HCT116 (cell line): ENCODE results near the gene ARSG.

ENCODE experiments used
- CEBPB ChIP-seq: IDR thresholded peaks from 2 replicates; pipeline ENCODE4 v1.6.1; 2012; ENCODE audit warnings: low read depth
- EZH2phosphoT487 ChIP-seq: fragments of 200-600 bp; IDR thresholded peaks from 2 replicates; pipeline ENCODE4 v1.6.1; 2018; ENCODE audit warnings: antibody characterized with exemption, borderline replicate concordance
- MAX ChIP-seq: IDR thresholded peaks from 2 replicates; pipeline ENCODE4 v1.6.1; 2012
- POLR2A ChIP-seq: IDR thresholded peaks from 2 replicates; pipeline ENCODE4 v1.7.0; 2011; ENCODE audit warnings: borderline replicate concordance; ENCODE audit not compliant: insufficient read depth, insufficient read length; ENCODE audit errors: extremely low read depth
- POLR2AphosphoS5 ChIP-seq: IDR thresholded peaks from 2 replicates; pipeline ENCODE4 v1.6.1; 2011; ENCODE audit warnings: mild to moderate bottlenecking, low read depth, low read length, moderate library complexity
- SIN3A ChIP-seq: IDR thresholded peaks from 2 replicates; pipeline ENCODE4 v1.6.1; 2012; ENCODE audit warnings: low read depth
- TF ChIP-seq, protein P1 (sequence below), 3 experiments: fragments of 200-600 bp in 1 of 3; sonication (generic) in 1 of 3; IDR thresholded peaks in 2 of 3; conservative IDR thresholded peaks in 1 of 3; 2 replicates each; pipeline ENCODE4 v1.5.1; 2012 to 2017; ENCODE audit warnings: low read depth in 2 of 3, low read length in 2 of 3, antibody characterized with exemption in 1 of 3, borderline replicate concordance in 1 of 3, control low read depth in 1 of 3, mild to moderate bottlenecking in 1 of 3, mixed read lengths in 1 of 3, mixed run types in 1 of 3, moderate library complexity in 1 of 3; ENCODE audit not compliant: insufficient read depth in 1 of 3
- TF ChIP-seq, protein P2 (sequence below): IDR thresholded peaks from 2 replicates; pipeline ENCODE4 v1.6.1; 2012; ENCODE audit warnings: low read depth

GRCh38 chr17:68385490-68386215 is 94.4 kb downstream of the ARSG start:
- TF ChIP-seq, protein P1, sequence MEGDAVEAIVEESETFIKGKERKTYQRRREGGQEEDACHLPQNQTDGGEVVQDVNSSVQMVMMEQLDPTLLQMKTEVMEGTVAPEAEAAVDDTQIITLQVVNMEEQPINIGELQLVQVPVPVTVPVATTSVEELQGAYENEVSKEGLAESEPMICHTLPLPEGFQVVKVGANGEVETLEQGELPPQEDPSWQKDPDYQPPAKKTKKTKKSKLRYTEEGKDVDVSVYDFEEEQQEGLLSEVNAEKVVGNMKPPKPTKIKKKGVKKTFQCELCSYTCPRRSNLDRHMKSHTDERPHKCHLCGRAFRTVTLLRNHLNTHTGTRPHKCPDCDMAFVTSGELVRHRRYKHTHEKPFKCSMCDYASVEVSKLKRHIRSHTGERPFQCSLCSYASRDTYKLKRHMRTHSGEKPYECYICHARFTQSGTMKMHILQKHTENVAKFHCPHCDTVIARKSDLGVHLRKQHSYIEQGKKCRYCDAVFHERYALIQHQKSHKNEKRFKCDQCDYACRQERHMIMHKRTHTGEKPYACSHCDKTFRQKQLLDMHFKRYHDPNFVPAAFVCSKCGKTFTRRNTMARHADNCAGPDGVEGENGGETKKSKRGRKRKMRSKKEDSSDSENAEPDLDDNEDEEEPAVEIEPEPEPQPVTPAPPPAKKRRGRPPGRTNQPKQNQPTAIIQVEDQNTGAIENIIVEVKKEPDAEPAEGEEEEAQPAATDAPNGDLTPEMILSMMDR (IDR thresholded peaks at IDR 0.05 in 2 of 3, conservative IDR thresholded peaks at IDR 0.05 in 1 of 3; ENCODE audit: borderline replicate concordance in 1 of 3, insufficient read depth in 1 of 3, low read depth in 2 of 3, low read length in 2 of 3), result no peak
- TF ChIP-seq POLR2A, result no peak
- TF ChIP-seq SIN3A, result no peak
- no peak for TF ChIP-seq EZH2phosphoT487
- no peak for TF ChIP-seq CEBPB
- TF ChIP-seq MAX, result no peak
- TF ChIP-seq POLR2AphosphoS5, result no peak
- TF ChIP-seq, protein P2, sequence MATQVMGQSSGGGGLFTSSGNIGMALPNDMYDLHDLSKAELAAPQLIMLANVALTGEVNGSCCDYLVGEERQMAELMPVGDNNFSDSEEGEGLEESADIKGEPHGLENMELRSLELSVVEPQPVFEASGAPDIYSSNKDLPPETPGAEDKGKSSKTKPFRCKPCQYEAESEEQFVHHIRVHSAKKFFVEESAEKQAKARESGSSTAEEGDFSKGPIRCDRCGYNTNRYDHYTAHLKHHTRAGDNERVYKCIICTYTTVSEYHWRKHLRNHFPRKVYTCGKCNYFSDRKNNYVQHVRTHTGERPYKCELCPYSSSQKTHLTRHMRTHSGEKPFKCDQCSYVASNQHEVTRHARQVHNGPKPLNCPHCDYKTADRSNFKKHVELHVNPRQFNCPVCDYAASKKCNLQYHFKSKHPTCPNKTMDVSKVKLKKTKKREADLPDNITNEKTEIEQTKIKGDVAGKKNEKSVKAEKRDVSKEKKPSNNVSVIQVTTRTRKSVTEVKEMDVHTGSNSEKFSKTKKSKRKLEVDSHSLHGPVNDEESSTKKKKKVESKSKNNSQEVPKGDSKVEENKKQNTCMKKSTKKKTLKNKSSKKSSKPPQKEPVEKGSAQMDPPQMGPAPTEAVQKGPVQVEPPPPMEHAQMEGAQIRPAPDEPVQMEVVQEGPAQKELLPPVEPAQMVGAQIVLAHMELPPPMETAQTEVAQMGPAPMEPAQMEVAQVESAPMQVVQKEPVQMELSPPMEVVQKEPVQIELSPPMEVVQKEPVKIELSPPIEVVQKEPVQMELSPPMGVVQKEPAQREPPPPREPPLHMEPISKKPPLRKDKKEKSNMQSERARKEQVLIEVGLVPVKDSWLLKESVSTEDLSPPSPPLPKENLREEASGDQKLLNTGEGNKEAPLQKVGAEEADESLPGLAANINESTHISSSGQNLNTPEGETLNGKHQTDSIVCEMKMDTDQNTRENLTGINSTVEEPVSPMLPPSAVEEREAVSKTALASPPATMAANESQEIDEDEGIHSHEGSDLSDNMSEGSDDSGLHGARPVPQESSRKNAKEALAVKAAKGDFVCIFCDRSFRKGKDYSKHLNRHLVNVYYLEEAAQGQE, result no peak
